Measurements from ENCODE around the gene SPOCK1. TPM values are rescaled to one million over a fixed set of nuclear protein-coding genes. Genes with fewer than 3 reads are reported as not detected.

The SPOCK1 gene
- total RNA-seq, 1 experiment from 2014 or later, result 10.9 TPM

DNA sequence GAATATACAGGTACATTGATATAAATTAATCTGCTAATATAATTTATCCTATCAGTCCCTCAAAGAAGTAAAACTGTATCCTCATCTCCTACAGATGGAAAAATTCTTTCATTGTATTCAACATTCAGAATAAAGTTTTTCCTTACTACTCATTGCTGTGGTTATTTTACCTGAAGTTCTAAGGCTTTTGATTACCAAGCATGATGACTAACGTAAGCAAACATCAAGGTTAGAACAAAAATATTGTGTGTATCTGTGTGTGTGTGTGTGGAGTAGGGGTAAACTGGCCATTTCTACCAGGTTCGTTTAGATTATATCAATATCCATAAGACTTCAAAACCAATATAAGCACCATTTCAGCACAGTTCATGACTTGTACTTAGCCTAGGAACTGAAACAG lies 573.1 kb downstream of the SPOCK1 start:
- Histone ChIP-seq H3T11ph (ENCODE audit: low read length) (no peak overlapping the region), H3K9me3 (ENCODE audit: control insufficient read depth, low read depth, low read length) (no peaks in the 10 kb centered on the region), H4K8ac (replicated peaks; ENCODE audit: insufficient read length, low read depth, low read length) (no peak overlapping the region), H4K91ac (ENCODE audit: insufficient read length, low read depth, low read length) (no peak overlapping the region), H4K20me1 (ENCODE audit: control insufficient read depth, insufficient read depth, insufficient read length) (no peaks in the 10 kb centered on the region), H3K14ac (ENCODE audit: insufficient read depth, low read length) (no peak overlapping the region), H2BK120ac (ENCODE audit: low read depth, low read length, poor library complexity, severe bottlenecking) (no peak overlapping the region), H3K18ac (ENCODE audit: insufficient read length, low read depth, low read length) (no peak overlapping the region), H3K27me3 (ENCODE audit: insufficient read depth, low read length) (no peaks in the 10 kb centered on the region), H3K23me2 (ENCODE audit: insufficient read length, low read depth, low read length, poor library complexity, severe bottlenecking) (no peaks in the 10 kb centered on the region), H3K79me2 (ENCODE audit: insufficient read depth, low read length) (no peaks in the 10 kb centered on the region), H3K27ac (ENCODE audit: insufficient read length, low read depth, low read length) (no peak overlapping the region), H3K4me1 (ENCODE audit: insufficient read depth, low read length) (0 out of 2 replicates have a peak, but pooled peaks cover 4% of the 10 kb centered on the region), H2BK15ac (ENCODE audit: low read depth, low read length) (no peak overlapping the region), H3K4ac (ENCODE audit: low read depth, low read length) (no peak overlapping the region), H3K9ac (ENCODE audit: extremely low read depth, insufficient read length, low read length) (no peak overlapping the region), H2AK5ac (ENCODE audit: insufficient read length, low read length) (no peak overlapping the region), H3K4me2 (ENCODE audit: insufficient read depth, insufficient read length, low read length) (no peak overlapping the region), H2BK5ac (ENCODE audit: insufficient read length, low read length) (no peak overlapping the region), H2BK12ac (ENCODE audit: insufficient read length, low read depth, low read length) (no peak overlapping the region), H3K79me1 (ENCODE audit: insufficient read depth, low read depth, low read length, poor library complexity, severe bottlenecking) (no peaks in the 10 kb centered on the region), H4K5ac (ENCODE audit: insufficient read length, low read depth, low read length) (no peak overlapping the region), H3K56ac (ENCODE audit: insufficient read length, low read depth, low read length) (no peak overlapping the region), H2BK20ac (ENCODE audit: low read depth, low read length, poor library complexity, severe bottlenecking) (no peak overlapping the region), H3K23ac (ENCODE audit: insufficient read length, low read depth, low read length) (no peak overlapping the region), H2AFZ (ENCODE audit: low read length) (no peak overlapping the region)
- Mint-ChIP-seq H3K36me3 (ENCODE audit: insufficient read depth in 1 of 3, low read depth in 3 of 3) (no peaks in the 10 kb centered on the region; a peak in 1 of 7 replicates), H3K27ac (no peak overlapping the region), H3K27me3 (ENCODE audit: low read depth) (no peaks in the 10 kb centered on the region), H3K4me1 (peaks cover 6 to 9% of the 10 kb centered on the region in 2 experiments), H3K4me3 (no peak overlapping the region), H3K9me3 (peaks cover 3 to 5% of the 10 kb centered on the region in 2 experiments; a peak in 2 of 5 replicates)
- WGBS (ENCODE audit: extremely low coverage, insufficient read length, low lambda C conversion rate), result no CpG with 5 or more reads among the region's 2 CpGs
- no peak for DNase-seq
- TF ChIP-seq, protein P1, sequence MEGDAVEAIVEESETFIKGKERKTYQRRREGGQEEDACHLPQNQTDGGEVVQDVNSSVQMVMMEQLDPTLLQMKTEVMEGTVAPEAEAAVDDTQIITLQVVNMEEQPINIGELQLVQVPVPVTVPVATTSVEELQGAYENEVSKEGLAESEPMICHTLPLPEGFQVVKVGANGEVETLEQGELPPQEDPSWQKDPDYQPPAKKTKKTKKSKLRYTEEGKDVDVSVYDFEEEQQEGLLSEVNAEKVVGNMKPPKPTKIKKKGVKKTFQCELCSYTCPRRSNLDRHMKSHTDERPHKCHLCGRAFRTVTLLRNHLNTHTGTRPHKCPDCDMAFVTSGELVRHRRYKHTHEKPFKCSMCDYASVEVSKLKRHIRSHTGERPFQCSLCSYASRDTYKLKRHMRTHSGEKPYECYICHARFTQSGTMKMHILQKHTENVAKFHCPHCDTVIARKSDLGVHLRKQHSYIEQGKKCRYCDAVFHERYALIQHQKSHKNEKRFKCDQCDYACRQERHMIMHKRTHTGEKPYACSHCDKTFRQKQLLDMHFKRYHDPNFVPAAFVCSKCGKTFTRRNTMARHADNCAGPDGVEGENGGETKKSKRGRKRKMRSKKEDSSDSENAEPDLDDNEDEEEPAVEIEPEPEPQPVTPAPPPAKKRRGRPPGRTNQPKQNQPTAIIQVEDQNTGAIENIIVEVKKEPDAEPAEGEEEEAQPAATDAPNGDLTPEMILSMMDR (conservative IDR thresholded peaks at IDR 0.05), result no peak

Other genes starting within 250 kb of the SPOCK1 start
- 11.8 and 12.8 TPM in 2 replicates for gene KLHL3, start 236.8 kb upstream of the SPOCK1 start, total RNA-seq (2021)

Measured in H9 (cell line).